ENCODE data around the gene PDS5B.
"Not testable (repeated sequence)": the region's sequence is repeated elsewhere in the genome, so short reads cannot be mapped to it uniquely, and the experiment has no call there.

DNA sequence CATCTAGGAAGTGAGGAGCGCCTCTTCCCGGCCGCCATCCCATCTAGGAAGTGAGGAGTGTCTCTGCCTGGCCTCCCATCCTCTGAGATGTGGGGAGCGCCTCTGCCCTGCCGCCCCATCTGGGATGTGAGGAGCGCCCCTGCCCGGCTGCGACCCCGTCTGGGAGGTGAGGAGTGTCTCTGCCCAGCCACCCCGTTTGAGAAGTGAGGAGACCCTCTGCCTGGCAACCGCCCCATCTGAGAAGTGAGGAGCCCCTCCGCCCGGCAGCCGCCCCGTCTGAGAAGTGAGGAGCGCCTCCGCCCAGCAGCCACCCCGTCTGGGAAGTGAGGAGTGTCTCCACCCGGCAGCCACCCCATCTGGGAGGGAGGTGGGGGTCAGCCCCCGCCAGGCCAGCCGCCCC, 129.9 kb downstream of the PDS5B start:
- TF ChIP-seq, protein P1, sequence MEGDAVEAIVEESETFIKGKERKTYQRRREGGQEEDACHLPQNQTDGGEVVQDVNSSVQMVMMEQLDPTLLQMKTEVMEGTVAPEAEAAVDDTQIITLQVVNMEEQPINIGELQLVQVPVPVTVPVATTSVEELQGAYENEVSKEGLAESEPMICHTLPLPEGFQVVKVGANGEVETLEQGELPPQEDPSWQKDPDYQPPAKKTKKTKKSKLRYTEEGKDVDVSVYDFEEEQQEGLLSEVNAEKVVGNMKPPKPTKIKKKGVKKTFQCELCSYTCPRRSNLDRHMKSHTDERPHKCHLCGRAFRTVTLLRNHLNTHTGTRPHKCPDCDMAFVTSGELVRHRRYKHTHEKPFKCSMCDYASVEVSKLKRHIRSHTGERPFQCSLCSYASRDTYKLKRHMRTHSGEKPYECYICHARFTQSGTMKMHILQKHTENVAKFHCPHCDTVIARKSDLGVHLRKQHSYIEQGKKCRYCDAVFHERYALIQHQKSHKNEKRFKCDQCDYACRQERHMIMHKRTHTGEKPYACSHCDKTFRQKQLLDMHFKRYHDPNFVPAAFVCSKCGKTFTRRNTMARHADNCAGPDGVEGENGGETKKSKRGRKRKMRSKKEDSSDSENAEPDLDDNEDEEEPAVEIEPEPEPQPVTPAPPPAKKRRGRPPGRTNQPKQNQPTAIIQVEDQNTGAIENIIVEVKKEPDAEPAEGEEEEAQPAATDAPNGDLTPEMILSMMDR (IDR thresholded peaks at IDR 0.05): not testable (repeated sequence)
- not testable (repeated sequence) for TF ChIP-seq POLR2A (IDR thresholded peaks at IDR 0.05)
